Right atrium auricular region (tissue), 2 donors: ENCODE measurements around the gene AREL1. TPM values are rescaled to one million over a fixed set of nuclear protein-coding genes. Genes with fewer than 3 reads are reported as not detected.

ENCODE experiments used
- DNase-seq: peaks from one replicate; pipeline ENCODE4 v3.0.0-alpha.2; 2019; ENCODE audit warnings: low spot score
- H3K27ac ChIP-seq, 2 donors: fragments of 200-600 bp; sonication (generic); 1 replicate in 1 of 2; 2 replicates in 1 of 2; pipeline ENCODE4 v1.5.1; 2016 to 2019
- H3K27me3 ChIP-seq, 2 donors: fragments of 200-600 bp; sonication (generic); one replicate each; pipeline versions ENCODE4 v1.5.1 to v1.6.0; 2017 to 2019
- H3K36me3 ChIP-seq: fragments of 200-600 bp; sonication (generic); one replicate; pipeline ENCODE4 v1.5.1; 2016
- H3K4me1 ChIP-seq, 2 donors: fragments of 200-600 bp; sonication (generic); one replicate each; pipeline versions ENCODE4 v1.5.1 to v1.6.0; 2017 to 2019
- H3K4me3 ChIP-seq, 2 donors: fragments of 200-600 bp; sonication (generic); 1 replicate in 1 of 2; 2 replicates in 1 of 2; pipeline ENCODE4 v1.5.1; 2017 to 2019; ENCODE audit warnings: mild to moderate bottlenecking in 1 of 2, moderate library complexity in 1 of 2
- H3K9me3 ChIP-seq, 2 donors: fragments of 200-600 bp; sonication (generic); one replicate each; pipeline ENCODE4 v1.5.1; 2019
- CTCF ChIP-seq, 2 donors: fragments of 200-600 bp; sonication (generic); IDR thresholded peaks; one replicate each; pipeline ENCODE4 v1.5.1; 2019; ENCODE audit warnings: antibody characterized with exemption in 2 of 2
- total RNA-seq, 2 donors: library from RNA; depleted of rRNA; stranded (reverse); fragments of >200 nt; gene quantifications; one replicate each; pipeline ENCODE4 v1.1.0, GENCODE V29; 2016

The AREL1 gene
- total RNA-seq, 2 donors from 2014 or later: 15.6 to 16.3 TPM

DNA sequence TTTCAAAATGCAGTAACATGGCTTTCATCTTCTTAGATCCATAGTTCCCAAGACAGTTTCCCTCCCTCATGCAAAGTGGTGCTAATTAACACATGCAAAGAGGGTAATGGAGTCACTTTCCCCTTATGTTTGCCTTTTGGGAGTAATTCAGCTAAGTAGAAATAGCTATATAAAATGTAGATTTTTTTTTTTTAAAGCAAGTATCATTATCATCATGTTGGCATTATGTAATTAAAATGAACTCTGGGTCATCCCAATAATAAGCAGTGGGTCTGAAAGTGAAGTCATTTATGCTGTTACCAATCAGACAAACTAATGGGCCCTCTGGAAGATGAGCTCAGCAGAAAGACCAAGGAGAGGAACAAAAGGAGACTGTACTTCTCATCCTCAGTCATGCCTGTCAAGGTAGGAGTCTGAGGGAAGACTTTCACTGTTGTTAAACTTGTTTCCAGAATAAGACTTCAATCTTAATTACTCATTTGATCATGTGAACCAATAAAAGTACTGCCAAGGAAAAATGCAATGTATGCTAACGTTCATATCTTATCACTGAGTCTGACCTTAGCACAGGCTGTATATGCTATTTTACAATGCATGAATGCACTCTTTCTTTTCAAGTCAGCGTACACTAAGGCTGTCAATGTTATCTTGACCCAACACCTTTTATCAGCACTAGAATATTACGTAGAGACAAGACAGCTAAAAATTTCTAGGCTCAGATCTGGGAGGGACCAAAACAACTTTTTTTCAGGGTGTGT, 26.8 kb downstream of the AREL1 start:
- Histone ChIP-seq H3K27me3 (no peaks in the 10 kb centered on the region), H3K9me3 (no peaks in the 10 kb centered on the region), H3K4me1 (peaks cover 0 to 14% of the 10 kb centered on the region in 2 donors), H3K36me3 (peaks cover 27% of the 10 kb centered on the region), H3K27ac (no peak overlapping the region), H3K4me3 (no peak overlapping the region)
- no peak for DNase-seq
- TF ChIP-seq CTCF (IDR thresholded peaks at IDR 0.05): no peak

GRCh38 chr14:74685056-74685455, 27.8 kb downstream of the AREL1 start:
- DNase-seq: no peak

DNA sequence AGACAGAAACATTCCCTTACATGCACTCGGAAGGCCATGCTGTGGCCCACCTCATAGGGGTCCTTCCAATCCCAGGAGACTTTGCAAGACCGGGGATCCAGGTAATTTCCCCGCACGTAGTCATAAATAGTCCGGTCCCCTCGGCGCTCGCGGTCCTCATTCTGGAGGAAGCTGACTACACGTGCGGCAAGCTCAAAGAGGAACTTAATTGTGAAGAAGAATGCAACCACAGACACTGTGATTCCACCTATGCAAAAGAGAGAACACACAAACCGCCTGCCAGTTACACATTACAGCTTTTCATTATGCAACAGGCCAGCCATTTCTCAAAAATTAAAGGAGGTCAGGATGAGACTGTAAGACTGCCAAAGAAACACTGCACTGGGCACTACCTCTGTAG, 28.4 kb downstream of the AREL1 start:
- no peaks in the 10 kb centered on the region for H3K9me3 ChIP-seq
- no peaks in the 10 kb centered on the region for H3K27me3 ChIP-seq
- DNase-seq: no peak
- no peak for TF ChIP-seq CTCF (IDR thresholded peaks at IDR 0.05)
- H3K27ac ChIP-seq: no peak overlapping the region
- H3K4me3 ChIP-seq: no peak overlapping the region
- H3K4me1 ChIP-seq: peaks cover 0 to 6% of the 10 kb centered on the region in 2 donors
- H3K36me3 ChIP-seq: peaks cover 28% of the 10 kb centered on the region

More at GRCh38 chr14:74685056-74685455, 27.8 kb downstream of the AREL1 start:
- H3K27me3 ChIP-seq: no peaks in the 10 kb centered on the region
- TF ChIP-seq CTCF (IDR thresholded peaks at IDR 0.05): no peak
- no peak overlapping the region for H3K27ac ChIP-seq
- peaks cover 28% of the 10 kb centered on the region for H3K36me3 ChIP-seq
- H3K4me3 ChIP-seq: no peak overlapping the region
- H3K9me3 ChIP-seq: no peaks in the 10 kb centered on the region
- H3K4me1 ChIP-seq: peaks cover 0 to 6% of the 10 kb centered on the region in 2 donors

GRCh38 chr14:74683406-74683805, 29.5 kb downstream of the AREL1 start:
- Histone ChIP-seq H3K4me3 (no peak overlapping the region), H3K9me3 (no peaks in the 10 kb centered on the region), H3K27me3 (no peaks in the 10 kb centered on the region), H3K36me3 (peaks cover 28% of the 10 kb centered on the region), H3K27ac (no peak overlapping the region), H3K4me1 (peaks cover 0 to 6% of the 10 kb centered on the region in 2 donors)
- no peak for TF ChIP-seq CTCF (IDR thresholded peaks at IDR 0.05)
- no peak for DNase-seq

DNA sequence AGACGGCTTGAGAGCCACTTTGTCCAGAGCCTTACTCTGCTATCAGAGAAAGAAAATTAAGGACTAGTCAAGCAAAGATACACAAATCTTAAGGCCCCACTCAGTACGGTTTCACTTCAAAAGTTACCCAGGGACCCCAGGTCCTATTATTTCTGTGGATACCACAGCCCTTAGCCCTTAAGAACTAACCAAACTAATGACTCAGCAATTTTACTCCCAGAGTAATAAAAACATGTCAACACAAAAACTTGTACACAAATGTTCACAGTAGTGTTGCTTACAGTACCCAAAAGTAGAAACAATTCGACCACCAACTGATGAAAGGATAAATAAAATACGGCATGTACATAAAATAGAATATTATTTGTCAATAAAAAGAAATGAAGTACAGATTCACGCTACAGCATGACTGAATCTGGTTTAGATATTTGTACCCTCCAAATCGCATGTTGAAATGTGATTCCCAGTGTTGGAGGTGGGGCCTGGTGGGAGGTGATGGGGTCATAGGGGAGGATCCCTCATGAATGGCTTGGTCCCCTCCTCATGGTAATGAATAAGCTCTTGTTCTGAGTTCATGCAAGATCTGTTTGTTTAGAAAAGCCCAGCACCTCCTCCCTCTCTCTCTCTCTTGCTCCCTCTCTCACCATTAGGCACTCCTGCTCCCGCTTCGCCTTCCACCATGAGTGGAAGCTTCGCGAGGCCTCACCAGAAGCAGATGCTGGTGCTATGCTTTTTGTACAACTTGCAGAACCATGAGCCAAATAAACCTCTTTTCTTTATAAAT, 30.5 kb downstream of the AREL1 start:
- Histone ChIP-seq H3K4me3 (no peak overlapping the region), H3K36me3 (peaks cover 28% of the 10 kb centered on the region), H3K4me1 (peaks cover 0 to 6% of the 10 kb centered on the region in 2 donors), H3K9me3 (no peaks in the 10 kb centered on the region), H3K27me3 (no peaks in the 10 kb centered on the region), H3K27ac (no peak overlapping the region)
- TF ChIP-seq CTCF (IDR thresholded peaks at IDR 0.05): no peak
- no peak for DNase-seq
